ENCODE measurements around the gene CATSPERZ.

DNA sequence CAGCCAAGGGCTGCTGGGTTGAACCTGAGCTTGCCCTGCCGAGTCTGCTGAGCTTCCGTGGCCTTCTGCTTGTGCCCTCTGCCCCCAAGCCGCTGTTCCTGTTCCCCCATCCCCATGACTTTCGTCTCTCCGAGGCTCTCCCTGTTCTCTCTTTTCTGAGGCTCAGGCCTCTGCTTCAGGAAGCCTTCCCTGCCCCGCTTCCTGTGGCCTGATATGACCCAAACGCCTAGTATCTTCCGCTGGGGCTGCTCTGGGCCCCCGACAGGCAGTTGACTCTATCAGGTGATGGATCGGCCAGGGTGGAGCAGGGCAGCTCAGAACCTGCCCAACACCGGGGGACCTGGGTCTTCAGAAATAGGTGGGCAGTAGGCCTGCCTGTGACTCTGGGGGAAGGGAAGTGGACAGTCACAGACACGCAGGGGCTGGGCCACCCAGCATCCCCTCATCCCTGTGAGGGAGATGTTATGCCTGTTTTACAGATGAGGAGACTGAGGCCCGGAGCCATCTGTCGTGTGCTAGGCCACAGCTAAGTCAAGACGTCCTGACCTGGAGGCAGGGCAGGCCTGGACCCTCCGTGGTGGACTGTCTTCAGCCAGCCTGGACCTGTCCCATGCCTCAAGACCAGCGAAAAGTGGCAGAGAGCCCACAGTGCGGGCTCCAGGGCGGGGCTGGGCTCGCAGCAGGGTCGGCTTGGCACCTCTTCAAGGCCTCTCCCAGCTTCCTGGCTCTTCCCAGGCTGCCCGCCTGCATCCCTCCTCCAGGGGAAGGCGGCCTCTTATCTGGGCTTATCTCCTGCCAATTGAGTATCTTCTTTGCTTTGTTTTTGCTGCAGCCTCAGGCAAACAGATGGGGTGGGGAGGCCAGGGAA lies 31.9 kb upstream of the CATSPERZ start:
- TF ChIP-seq, protein P1, sequence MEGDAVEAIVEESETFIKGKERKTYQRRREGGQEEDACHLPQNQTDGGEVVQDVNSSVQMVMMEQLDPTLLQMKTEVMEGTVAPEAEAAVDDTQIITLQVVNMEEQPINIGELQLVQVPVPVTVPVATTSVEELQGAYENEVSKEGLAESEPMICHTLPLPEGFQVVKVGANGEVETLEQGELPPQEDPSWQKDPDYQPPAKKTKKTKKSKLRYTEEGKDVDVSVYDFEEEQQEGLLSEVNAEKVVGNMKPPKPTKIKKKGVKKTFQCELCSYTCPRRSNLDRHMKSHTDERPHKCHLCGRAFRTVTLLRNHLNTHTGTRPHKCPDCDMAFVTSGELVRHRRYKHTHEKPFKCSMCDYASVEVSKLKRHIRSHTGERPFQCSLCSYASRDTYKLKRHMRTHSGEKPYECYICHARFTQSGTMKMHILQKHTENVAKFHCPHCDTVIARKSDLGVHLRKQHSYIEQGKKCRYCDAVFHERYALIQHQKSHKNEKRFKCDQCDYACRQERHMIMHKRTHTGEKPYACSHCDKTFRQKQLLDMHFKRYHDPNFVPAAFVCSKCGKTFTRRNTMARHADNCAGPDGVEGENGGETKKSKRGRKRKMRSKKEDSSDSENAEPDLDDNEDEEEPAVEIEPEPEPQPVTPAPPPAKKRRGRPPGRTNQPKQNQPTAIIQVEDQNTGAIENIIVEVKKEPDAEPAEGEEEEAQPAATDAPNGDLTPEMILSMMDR (conservative IDR thresholded peaks at IDR 0.05; ENCODE audit: low read length), result no peak
- no peak for TF ChIP-seq EZH2phosphoT487 (IDR thresholded peaks at IDR 0.05; ENCODE audit: borderline replicate concordance)
